Cortex of kidney (tissue), 1 donor: ENCODE data around the gene SP6.

Experiments used
- DNase-seq: peaks from one replicate; lab custom pipeline; 2025; lab: John Stamatoyannopoulos, UW

The SP6 gene

DNA sequence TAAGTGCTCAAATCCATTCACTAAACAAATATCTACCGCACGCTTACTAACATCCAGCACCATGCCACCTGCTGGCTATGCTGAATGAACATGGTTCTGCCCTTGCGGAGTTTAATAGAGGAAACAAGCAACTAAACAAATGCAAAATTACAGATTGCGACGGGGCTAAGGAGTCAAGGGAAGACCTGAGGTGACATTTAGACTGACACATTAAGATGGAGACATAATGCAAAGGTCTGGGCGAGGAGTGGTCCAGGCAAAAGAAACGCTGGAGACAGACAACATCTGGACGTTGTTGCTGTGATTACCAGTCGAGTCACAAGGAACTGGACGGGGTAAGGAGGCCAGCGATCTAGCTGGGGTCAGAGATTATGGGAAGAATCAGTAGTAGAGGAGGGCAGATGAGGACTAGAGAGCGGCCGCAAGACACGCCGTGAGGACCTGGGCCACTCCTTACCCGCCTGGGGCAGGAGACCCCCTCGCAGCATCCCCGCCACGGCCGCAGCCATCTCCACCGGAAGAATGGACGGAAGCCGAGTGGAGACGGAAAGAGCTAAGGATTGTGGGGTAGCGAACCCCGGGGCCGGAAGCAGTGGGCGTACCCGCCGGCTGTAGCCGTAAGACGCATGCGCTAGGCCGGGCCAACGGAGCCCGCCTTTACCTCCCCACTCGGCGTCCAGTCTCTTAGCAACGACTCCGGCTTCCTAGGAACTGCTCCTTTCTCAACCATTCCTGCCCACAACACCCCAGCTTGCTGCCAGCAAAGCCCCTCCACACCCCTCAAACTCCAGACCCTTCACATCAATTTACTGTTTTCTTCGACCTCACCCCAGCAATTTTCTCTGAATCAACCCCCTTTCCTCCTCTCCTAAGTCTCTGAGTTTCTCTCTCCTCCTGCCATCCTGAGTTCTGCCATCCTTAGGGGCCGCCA, 19.7 kb downstream of the SP6 start, which contains the start of the genes LRRC46 and MRPL10:
Gene LRRC46, plus strand, starts transcription at position 668 of the 931 bp plus-strand sequence. CDS start 320 bp downstream, outside the sequence.
Gene MRPL10, minus strand, starts transcription at position 539 of the 931 bp plus-strand sequence. Its CDS starts 30 bp downstream, at position 509.
- DNase-seq: peak; percentile 55

DNA sequence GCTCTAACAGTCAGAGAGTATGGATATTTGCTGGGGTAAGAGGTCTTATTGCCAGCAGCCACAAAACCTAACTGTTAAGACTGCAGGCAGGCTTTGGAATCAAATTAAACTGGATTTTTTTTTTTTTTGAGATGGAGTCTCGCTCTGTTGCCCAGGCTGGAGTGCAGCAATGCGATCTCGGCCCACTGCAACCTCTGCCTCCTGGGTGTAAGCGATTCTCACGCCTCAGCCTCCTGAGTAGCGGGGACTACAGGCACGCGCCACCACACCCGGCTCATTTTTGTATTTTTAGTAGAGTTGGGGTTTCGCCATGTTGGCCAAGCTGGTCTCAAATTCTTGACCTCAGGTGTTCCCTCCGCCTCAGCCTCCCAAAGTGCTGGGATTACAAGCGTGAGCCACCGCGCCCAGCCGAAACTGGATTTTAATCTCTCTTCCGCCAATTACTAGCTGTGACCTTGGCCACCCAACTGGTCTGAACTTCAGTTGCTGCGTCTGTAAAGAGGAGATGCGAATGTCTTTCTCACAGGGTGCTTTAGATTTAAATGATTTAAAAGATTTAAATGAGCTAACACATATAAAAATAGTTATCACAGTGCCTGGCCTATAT, 20.5 kb downstream of the SP6 start:
- no peak for DNase-seq

DNA sequence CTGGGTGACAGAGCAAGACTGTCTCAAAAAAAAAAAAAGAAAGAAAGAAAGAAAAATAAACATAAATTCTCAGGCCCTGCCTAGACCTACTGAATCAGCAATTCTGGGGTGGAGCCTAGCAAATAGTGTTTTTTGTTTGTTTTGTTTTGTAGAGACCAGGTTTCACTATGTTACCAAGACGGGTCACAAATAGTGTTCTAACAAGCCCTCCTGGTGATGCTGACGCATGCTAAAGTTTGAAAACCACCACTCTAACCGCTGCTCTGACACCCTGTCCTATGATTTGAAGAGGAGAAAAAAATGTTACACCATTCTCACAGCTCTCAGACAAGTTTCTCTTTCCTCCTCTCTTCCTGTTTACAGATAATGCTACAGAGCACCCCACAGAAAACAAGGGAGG, 21.1 kb downstream of the SP6 start:
- DNase-seq: no peak

DNA sequence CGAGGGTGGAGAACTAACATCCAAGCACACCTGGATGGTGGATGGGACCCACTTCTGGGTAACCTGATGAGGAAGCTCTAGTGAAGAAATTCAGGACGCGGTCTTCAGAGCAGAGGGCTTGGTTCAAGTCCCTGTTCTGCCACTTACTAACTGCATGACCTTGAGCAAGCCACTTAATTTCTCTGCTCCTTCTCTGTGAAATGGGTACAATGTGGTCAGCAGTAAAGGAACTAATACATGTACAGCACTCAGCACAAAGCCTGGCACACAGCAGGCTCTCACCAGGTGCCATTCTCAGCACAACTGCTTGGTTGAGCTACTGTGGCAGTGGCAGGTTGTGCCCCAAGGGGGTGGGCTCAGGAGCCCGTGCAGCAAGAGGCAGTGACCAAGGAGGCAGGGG, 27.4 kb downstream of the SP6 start:
- no peak for DNase-seq

DNA sequence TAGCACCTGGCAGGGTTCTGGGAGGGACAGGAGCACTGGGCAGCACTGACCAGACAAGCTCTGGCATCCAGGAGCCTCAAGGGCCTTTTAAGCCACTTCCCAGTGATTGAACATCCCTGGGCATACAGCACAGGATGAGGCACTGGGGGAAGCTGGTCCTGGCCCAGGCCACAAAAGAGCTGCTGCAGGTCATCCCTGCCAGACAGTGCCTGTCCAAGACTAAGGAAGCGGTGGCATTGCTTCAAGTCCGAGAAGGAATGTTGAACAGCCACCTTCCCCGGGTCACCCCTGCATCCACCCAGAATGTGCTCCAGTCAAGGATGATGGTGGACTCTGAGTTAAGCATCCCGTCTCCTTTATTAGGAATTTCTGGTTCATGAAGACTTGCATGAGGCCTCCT, 28.2 kb downstream of the SP6 start:
- DNase-seq: no peak

DNA sequence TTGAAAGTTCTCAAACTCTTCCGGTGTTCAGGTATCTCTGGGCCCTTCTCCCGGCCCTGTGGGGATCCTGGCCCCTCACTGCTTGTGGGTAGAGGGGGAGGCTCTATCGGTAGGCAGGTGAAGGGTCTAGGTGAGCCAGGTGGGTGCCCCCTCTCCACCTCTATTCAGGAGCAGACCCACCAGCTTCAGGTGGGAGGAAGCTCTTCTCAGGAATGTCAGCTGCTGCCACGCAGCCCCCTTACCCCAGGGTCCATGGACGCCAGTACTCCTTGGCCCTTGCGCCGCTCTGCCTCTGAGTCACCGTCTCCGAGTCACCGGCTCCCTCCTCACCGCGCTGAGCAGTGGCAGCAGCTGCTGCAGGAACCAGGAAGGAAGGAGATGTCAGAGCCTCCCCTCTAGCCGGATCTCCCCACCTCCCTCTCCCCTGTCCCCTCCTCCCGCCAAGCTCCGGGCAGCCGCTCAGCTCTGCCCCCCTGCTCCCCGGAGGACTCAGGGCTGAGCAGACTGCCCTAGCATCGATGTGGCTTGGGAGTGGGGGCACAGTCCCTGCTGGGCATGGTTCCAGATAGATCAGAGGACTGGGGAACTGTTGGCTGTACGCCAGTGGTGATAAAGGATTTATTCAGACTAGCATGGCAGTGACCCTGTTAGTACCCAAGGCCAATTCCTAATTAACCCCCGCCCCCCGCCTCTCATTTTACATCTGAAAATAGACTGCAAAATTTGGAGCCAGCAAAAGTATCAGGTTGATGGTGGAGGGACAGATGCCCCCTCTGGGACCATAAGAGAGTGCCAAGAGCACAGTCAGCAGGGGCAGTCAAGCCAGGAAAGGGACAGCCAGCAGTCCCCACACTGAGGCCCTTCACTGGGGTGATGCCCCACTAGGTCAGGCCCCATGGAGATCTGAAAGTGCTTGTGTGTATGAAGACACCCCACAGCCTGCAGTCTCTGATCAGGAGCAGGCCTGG, 29.3 kb downstream of the SP6 start, which contains the start of gene OSBPL7:
Gene OSBPL7, minus strand, starts transcription at position 371 of the 968 bp plus-strand sequence. CDS start 1,516 bp downstream, outside the sequence.
- DNase-seq: no peak

DNA sequence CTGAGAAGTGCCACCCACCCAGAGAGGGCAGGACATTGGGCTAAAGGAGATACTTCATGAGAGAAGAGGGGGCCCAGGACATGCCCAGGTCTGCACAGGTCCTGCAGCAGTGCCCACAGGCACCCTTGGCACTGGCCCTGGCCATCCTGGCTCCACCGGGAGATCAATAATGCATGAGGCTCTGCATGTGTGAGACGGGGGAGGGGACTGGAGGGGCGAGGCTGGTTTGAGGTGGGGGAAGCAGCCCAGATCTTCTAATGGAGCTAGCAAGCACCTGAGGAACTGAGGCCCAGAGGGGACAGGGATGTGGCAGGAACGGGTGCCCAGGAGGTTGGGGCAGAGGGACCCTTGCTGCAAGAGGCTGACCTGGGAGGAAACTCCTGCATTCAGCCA, 29.9 kb downstream of the SP6 start:
- DNase-seq: no peak

DNA sequence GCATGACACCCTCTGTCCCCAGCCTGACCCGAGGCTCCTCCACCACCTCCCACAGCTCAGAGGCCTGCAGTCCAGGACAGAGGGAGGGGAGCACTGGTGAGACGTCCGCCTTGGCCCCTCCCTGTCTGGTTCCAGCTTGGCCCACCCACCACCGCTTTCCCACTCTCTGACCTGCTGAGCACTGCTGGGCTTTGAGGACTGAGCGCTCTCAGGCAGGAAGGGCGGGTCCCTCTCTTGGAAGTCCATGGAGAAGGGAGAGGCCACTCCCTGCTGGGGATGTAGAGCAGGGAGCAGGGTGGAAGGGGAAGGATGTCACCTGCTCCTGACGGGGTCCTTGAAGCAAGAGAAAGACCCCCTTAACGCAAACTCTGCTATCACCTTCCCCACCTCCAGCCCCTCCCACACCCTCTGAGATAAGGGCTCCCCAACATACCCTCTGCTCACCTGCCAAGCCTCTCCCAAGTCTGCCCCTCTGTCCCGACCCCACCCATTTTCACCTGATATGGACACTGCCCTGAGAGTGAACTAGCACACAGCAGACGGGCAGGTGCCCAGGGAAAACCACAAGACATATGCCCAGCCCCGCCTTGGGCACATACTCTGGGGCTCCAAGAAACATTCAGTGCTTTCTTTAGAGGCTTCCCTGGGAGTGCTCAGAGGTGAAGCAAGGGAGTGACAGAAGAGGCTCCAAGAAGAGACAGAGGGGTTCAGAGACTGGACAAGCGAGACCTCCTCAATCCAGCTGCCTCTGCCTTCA, 30.8 kb downstream of the SP6 start:
- DNase-seq: no peak

DNA sequence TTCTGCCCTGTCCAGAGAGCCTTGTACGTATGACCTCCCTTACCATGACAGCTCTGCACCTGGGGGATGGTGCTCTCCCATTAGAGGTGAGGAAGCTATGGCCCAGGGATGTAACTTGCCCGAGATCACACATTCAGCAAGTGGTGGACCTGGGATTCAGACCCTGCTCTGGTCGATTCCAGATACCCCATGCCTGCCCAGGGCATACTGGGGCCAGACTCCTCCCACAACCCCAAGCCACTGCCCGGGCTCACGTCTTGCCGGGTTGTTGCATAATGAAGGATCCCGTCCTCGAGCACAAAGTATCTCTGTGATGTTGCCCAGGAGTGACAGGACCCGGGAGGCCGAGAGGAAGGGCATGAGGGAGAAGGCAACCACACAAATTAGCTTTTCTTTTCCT, 31.5 kb downstream of the SP6 start:
- DNase-seq: no peak

DNA sequence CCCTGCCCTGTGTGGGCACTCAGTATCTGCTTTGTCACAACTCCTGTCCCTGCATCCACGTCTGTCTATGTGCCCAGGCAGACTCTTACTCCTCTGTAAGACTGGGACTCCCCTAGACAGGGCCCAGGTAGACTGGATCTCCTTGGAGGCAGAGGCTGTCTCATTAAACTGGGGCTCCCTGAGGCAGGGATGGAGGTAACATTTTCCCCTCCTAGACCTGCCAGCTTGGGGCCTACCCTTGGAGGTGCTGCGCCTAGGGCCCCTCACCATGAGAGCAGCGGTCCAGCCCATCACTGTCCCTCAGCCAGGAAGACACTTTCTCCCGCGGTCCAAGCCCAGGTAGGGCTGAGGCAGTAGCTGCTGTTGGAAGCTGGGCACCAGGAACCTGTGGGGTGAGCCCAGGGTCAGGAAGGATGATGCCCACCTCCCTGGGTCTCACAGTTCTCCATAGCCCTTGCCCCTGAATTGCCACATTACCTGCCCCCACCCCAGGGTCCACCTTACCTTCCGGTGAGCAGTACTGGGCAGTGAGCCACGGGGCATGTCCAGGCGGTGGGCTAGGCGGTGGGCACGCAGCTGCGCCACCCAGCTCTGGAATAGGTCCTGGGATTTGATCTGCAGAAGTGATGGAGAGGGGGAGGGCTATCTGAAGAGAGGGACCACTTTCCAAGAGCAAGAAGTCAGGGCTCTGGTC, 32.8 kb downstream of the SP6 start:
- no peak for DNase-seq

DNA sequence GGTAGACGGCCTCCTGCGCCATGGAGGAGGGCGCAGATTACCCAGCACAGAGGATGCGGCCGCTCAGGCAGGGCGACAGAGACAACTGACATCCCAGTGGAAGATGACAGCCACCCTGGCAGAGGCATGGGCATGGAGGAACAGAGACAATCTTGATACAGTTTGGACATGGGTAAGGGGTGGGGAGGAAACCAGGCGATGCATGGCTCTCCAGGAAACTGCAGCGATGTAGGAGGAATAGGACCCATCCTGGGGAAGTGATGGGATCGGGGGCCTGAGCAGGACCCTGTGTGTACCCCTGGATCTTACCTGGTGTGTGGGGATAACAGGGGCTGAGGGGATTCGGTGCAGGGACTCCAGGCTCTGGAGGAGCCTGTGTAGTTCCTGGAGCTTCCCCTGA, 34.0 kb downstream of the SP6 start:
- DNase-seq: no peak

DNA sequence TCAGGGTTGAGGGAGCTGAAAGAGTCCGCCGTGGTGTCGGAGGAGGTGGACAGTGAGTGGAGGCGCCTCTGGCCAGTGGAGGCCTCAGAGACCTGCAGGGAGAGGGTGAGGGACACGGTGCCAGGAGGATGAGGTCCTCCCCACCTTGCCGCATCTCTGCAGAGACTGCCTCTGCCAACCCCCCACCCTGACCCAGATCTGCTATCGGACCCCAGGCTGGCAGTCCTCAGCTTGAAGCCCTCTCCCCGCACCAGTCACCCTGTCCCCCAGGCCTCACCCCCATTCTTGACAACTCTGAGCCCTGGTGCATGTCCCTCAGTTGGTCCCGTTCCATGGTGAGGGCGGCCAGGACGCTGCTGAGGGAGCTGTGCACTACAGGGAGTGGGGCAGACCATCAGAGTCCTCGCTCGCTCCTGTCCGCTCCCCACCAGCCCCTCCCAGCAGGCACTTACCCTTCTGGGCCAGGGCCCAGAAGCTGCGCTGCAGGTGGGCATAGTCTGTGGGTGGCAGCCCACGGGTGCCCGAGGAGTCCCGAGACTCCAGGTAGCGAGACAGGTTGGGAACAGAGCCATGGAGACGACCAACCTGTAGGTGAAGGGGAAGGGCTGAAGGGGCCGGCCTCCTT, 34.7 kb downstream of the SP6 start:
- DNase-seq: no peak

DNA sequence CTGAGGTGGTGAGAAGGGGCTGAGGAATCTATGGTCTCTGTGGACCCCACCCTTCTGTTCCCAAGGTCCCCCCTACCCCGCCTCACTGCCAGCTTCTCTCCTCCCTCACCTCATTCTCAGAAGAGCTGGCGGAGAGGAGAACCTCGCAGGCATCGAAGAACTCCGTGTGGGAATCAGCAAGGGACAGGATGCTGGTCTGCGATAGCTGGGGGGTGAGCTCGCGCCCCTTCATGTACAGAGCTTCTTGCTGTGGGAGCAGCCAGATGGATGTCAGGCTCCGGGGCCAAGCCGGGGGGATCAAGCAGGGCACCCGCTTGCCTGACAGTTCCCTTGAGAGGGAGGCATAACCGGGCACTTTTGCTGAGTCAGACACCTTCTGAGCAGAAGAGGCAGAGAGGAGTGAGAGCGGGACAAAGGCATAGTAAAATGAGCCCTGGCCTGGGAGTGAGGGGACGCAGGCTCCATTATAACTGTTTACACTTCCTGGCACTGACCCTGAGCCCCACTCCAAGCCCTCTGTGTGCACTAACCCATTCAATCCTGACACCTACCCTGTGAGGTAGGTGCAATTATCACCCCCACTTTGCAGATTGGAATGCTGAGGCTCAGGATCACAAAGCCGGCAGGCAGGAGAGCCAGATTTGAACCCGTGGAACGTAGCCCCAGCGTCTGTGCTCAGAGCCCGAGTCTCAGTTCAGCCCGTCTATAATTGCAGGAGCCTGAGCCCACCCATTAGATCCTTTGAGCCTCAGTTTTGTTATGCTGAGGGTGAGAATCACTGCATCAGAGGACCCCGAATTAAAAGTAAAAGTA, 35.7 kb downstream of the SP6 start:
- DNase-seq: no peak

DNA sequence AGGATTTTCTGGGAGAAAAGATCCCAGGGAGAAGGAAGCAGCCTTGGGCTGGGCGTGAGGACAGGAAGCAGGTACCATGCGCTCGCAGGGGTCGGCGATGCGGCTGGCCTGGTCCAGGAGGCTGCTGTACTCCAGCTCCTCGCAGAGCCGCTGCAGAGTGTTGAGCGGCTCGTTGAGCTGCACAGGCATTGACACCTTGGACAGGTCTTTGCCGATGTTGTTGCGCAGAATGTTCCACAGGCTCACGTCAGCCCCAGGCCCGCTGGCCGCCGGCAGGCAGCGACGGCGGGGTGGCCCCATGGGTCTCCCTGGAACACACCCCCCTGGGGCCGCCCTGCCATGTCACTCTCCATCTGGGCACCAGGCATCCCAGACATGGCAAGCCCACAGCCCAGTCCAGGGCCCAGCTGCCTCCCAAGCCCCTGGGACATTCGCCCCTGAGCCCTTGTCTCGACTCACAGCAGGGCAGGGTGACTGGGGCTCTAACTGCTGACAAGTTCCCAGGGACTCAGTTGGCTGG, 37.4 kb downstream of the SP6 start:
- DNase-seq: no peak

DNA sequence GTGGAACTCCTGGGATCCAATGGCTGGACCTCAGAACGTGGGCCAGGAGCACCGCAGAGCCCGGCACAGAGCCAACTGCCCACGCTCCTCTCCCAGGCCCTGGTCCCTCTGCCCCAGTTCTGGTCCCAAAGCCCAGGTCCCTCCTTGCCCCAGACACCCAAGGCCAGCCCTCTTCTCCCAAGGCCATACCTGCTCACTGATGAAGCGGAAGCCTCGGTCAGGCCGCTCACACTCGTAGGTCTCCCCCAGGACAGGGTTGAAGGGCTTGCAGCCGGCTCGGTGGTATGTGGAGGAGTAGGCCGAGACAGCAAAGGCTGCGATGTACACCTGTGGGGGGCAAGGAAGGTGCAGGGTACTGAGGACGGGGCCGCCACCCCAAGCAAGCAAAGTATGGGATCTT, 37.9 kb downstream of the SP6 start:
- no peak for DNase-seq

DNA sequence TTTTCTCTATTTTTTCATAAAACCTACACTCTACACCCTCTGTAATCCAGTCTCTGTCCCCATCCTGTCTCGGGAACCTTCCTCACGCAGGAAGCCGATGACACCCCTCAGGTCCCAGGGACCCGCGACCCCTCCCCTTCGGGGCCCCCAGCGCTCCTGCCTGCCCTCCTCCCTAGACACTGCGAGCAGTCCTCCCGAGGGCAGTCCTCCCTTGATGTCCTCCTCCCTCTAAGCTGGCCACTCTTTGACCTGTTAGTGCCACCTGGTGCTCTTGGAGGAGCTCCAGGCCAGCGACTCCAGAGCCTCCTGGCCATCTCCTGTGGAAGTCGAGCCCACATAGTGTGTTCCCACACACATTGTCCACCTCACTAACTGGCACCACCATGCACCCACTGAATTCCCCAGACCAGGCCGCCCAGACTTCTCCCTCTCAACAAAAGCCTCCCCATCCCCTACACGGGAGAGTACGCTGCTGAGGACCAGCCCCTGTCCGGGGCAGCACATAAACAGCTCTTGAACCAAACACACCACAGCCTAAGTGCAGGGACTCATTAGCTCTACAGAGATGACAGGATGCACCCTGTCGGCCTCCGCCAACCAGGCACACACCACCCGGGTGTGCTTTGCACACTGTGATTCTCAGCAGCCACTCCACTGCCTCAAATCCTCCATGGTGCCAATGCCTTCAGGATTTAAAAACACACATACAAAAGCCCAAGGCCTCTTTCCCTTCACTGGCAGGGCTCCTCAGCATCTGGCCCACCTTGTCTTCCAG, 38.6 kb downstream of the SP6 start:
- no peak for DNase-seq

DNA sequence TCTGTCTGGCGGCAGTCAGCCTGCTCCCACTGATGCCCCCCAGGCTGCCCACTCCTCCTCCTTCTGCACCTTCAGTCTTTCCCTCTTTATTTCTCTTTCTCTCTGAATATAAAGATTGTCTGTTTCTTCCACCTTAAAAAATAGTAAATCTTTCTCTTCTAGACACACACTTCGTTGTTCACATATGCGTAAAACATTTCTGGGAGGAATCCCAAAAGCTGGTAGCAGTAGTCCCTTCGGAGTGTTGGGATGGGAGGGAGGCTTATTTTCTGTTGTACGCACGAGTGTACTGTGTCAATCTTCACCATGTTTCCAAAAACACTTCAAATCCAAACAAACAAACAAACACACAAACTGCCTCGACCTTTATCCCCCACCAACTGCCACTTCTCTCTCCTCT, 39.3 kb downstream of the SP6 start:
- no peak for DNase-seq
